ENCODE data around the gene ZNF439. TPM values are rescaled to one million over a fixed set of nuclear protein-coding genes. Genes with fewer than 3 reads are reported as not detected.

Gene ZNF439
- 4.9 and 9.4 TPM in 2 replicates for total RNA-seq
- polyA plus RNA-seq = 3.1 and 3.8 TPM in 2 replicates
- 1.6 and 2.8 TPM in 2 replicates for polyA plus RNA-seq (2012)
- polyA minus RNA-seq (ENCODE audit: low replicate concordance) = 0.37 and 0.51 TPM in 2 replicates

GRCh38 chr19:11848594-11849469 lies at the start of gene ZNF439:
TSS of gene ZNF439 (plus strand) at chr19:11848726. CDS start at chr19:11848868, 142 bp downstream.
- Histone ChIP-seq H3K9me3 (ENCODE audit: control insufficient read depth, insufficient read depth, low read depth, low read length) (no peaks in the 10 kb centered on the region), H4K20me1 (ENCODE audit: control insufficient read depth, extremely low read depth, insufficient read depth, low read length) (no peaks in the 10 kb centered on the region), H3K9ac (ENCODE audit: insufficient read depth, low read length) (peak within 1 kb of the TSS; percentile 46), H3K27me3 (ENCODE audit: control insufficient read depth, insufficient read depth, low read length) (no peaks in the 10 kb centered on the region), H3K4me1 (ENCODE audit: control insufficient read depth, extremely low read depth, insufficient read depth, low read length) (no peaks in the 10 kb centered on the region), H3K36me3 (ENCODE audit: control insufficient read depth, insufficient read depth, low read length) (no peaks in the 10 kb centered on the region), H3K4me2 (ENCODE audit: extremely low read depth, insufficient read depth, low read length) (peak within 1 kb of the TSS; percentile 88), H3K79me2 (ENCODE audit: control insufficient read depth, insufficient read depth, low read length) (no peaks in the 10 kb centered on the region), H3K27ac (ENCODE audit: insufficient read depth, low read length) (peak within 1 kb of the TSS; percentile 54), H3K4me3 (replicated peaks in 1 of 4; ENCODE audit: control extremely low read depth in 1 of 4, insufficient read depth in 1 of 4, low read depth in 3 of 4, low read length in 4 of 4) (peak within 1 kb of the TSS; percentile 69 to 79 (median 72)), H2AFZ (ENCODE audit: low read length) (peak within 1 kb of the TSS; percentile 94)
- DNase-seq (ENCODE audit: low read depth in 2 of 2) = peak; percentile 68 to 72
- TF ChIP-seq EZH2 (IDR thresholded peaks at IDR 0.05; ENCODE audit: low read length, missing control alignments) (no peak), CTCF (conservative IDR thresholded peaks at IDR 0.05 in 1 of 2, IDR thresholded peaks at IDR 0.05 in 1 of 2; ENCODE audit: low read depth in 1 of 2, low read length in 2 of 2) (no peak)

- DNase-seq (ENCODE audit: low read depth in 2 of 2) = peak in 1 of 2 donors; percentile 27
Observed at GRCh38 chr19:11806354-11807098, 42.0 kb upstream of the ZNF439 start.

More at GRCh38 chr19:11806354-11807098, 42.0 kb upstream of the ZNF439 start:
- Histone ChIP-seq H3K27ac (ENCODE audit: insufficient read depth, low read length) (no peak overlapping the region), H3K27me3 (ENCODE audit: control insufficient read depth, insufficient read depth, low read length) (no peaks in the 10 kb centered on the region), H3K4me1 (ENCODE audit: control insufficient read depth, extremely low read depth, insufficient read depth, low read length) (no peaks in the 10 kb centered on the region), H2AFZ (ENCODE audit: low read length) (no peak overlapping the region), H3K4me2 (ENCODE audit: extremely low read depth, insufficient read depth, low read length) (no peak overlapping the region), H3K4me3 (replicated peaks in 1 of 4; ENCODE audit: control extremely low read depth in 1 of 4, insufficient read depth in 1 of 4, low read depth in 3 of 4, low read length in 4 of 4) (no peak overlapping the region), H3K79me2 (ENCODE audit: control insufficient read depth, insufficient read depth, low read length) (no peaks in the 10 kb centered on the region), H3K9ac (ENCODE audit: insufficient read depth, low read length) (no peak overlapping the region), H3K9me3 (ENCODE audit: control insufficient read depth, insufficient read depth, low read depth, low read length) (peaks cover 4% of the 10 kb centered on the region), H4K20me1 (ENCODE audit: control insufficient read depth, extremely low read depth, insufficient read depth, low read length) (no peaks in the 10 kb centered on the region), H3K36me3 (ENCODE audit: control insufficient read depth, insufficient read depth, low read length) (no peaks in the 10 kb centered on the region)
- TF ChIP-seq CTCF (conservative IDR thresholded peaks at IDR 0.05 in 1 of 2, IDR thresholded peaks at IDR 0.05 in 1 of 2; ENCODE audit: low read depth in 1 of 2, low read length in 2 of 2) (no peak), EZH2 (IDR thresholded peaks at IDR 0.05; ENCODE audit: low read length, missing control alignments) (no peak)
